Stimulated activated CD4-positive, alpha-beta T cell treated with anti-CD3 and anti-CD28 coated beads, Interleukin-15, amount 100 ng/mL, for 1 hour (primary cell): Measurements from ENCODE around the gene NDUFV1.
"Not testable (repeated sequence)": the region's sequence is repeated elsewhere in the genome, so short reads cannot be mapped to it uniquely, and the experiment has no call there.

Experiments
- DNase-seq, 2 donors: peaks; one replicate each; pipeline ENCODE4 v3.0.0-alpha.2; 2020; ENCODE audit warnings: low read depth in 1 of 2, low spot score in 1 of 2

NDUFV1 gene

DNA sequence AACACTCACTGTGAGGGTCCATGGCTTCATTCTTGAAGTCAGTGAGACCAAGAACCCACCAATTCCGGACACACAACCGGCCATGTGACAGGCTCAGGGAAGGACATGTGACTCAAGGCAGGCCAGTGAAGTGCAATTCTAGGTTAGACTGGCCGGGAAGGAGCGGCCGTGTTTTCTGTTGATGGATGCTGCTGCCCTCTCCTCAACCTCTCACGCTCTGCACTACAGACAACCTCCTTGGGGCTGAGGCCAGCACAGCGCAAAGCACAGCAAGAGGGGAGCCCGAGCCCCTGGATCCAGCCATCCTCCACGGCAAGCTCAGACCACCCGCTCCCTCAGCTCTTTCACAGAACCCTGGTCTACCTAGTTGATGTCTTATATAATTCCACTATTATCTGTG, 20.2 kb downstream of the NDUFV1 start:
- no peak for DNase-seq

DNA sequence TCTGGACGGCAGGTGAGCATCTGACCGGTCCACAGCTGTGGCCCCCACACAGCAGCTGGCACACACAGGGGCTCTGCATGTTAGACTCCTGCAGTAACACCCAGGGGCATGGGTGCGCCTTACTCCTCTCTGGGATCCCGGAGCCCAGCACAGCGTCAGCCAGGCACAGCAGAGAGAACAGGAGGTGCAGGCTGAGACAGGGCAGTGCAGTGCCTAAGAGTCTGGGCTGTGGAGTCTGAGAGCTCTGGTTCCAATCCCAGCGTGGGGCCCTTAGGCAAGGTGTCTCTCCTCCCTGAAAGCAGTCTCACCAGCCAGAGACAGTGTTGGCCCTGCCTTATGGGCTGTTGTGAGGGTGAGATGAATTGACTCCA, 20.7 kb downstream of the NDUFV1 start:
- DNase-seq = no peak

DNA sequence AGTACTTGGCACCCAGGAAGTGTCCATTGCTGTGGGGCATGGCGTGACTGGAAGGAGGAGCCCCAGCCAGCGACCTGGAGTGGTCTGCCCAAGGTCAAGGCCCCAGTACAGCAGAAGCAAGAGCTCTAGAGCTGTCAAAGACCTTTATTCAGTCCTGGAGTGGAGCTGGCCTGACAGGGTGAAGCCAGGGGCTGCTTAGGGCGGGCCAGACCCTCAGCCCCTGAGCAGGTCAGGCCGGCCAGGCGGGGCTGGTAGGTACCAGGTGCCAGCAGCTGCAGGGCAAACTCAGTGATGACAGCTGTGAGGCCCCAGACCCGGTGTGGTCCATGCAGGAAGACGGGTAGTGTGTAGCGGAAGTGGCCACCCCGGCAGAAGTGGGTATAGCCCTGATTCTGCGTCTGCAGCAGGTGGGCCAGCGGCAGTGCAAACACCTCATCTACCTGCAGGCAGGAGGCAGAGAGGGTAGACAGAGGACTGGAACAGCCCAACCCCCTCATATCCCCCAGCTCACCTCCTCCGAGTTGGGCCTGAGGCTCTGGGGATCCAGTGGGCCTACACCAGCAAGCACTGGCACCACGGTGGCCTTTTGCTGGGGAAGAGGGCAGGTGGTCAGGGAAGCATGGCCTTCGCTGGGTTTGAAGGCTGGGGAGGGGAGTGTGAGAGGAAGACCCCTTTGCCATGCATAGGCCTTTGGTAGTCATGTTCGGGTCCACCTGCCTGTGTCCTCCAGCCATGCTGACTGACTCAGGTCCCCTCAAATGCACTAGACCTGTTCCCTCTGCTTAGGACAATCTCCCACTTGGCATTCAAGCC, 21.3 kb downstream of the NDUFV1 start:
- no peak for DNase-seq

DNA sequence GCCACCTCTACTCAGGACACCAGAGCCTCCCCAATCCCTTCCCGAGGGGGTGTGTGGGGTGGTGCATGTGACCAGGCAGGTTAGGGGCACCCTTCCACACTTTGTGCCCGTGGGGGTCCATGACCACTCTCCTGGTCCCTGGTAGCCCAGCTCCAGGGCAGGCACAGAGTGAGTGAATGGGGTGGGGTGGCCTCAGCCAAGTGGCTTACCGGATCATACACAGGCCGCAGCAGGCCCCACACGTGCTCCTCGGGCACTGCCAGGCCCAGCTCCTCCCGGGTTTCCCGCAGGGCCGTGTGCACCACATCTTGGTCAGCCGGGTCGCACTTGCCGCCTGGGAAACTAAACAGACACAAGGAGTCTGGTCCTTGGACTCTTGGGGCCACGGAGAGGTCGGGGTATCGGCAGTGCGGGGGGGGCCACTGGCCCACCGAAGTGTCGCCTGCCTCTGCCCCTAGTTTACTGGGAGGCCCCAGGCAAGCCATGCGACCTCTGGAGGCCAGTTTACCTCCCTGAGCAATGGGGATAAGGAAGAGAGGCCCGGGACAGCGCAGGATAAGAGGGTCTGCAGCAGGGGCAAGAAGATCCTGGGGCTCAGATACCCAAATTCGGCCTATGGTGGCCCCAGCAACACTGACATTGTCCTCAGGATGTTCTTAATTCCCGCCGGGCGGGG, 22.1 kb downstream of the NDUFV1 start:
- DNase-seq = no peak

DNA sequence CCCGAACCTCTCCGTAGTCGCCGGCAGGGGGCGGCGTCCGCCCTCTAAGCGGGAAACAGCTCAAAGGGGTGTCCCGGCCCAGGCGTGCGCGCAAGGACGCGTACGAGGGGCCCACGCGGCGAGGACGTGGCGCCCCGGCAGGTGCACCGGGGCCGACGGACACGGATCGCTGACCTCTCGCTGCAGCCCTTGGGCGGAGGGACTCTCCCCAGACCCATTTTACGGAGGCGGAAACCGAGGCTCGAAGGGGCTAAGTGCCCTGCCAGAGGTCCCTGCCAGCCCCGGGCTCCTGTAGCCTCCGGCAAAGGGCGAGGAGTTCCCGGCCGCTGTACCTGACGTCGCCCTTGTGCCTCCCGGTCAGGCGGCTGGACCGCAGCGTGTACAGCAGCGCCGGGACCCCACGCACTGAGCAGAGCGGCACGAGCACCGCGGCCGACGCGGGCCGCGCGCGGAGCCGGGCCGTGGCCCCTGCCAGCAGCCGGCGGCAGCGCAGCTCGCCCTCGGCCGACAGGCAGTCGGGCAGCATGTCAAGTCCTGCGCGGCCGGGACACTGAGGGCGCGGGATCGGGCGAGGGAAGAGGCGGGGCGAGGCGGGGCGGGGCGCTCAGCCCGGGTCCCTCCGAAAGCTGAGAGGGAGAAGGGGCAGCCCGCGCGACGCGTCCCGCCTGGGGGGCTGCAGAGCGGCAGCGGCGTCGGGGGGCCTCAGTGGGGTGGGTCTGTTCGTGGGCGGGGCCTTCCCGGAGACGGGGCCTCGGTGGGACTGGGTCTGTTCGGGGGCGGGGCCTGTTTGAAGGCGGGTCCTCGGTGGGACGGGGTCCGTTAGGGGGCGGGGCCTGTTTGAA, 22.9 kb downstream of the NDUFV1 start, which contains the start of gene NUDT8:
NUDT8 (minus strand) TSS at position 552 of the 842 bp plus-strand sequence; CDS start at position 526, 26 bp downstream.
- DNase-seq = peak; percentile 76 to 96

DNA sequence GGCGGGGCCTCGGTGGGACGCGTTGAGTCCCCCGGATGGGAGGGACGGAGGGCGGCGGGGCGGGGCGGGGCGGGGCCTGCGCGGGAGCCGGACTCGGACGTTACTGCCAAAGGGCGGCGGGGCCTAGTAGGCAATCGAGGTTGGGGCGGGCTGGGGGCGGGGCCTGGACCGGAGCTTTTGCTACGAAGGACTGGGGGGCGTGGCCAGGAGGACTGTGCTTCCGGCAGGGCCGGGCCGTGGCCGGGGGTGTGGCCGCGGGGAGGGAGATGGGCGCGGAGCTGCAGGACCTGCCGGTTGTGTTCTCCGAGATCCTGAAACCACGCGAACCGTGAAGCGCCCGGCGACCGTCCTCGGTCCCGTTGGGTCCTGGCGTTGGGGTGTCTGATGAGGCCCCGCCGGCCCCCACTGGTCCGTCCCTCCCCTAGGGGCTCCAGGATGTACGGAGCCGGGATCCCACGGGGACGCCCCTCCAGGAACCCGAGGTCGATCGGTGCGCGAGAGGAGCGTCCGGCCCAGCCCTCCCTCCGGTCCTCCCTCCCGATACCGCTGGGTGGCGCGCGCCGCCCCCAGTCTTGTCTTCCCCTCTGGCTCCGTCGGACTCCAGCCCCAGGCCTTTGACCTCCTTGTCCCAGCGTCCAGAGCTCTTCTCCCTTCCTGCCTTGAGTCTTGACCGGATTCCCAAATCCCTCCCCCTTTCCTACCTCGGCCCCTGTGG, 23.6 kb downstream of the NDUFV1 start:
- peak in 1 of 2 donors; percentile 85 for DNase-seq

DNA sequence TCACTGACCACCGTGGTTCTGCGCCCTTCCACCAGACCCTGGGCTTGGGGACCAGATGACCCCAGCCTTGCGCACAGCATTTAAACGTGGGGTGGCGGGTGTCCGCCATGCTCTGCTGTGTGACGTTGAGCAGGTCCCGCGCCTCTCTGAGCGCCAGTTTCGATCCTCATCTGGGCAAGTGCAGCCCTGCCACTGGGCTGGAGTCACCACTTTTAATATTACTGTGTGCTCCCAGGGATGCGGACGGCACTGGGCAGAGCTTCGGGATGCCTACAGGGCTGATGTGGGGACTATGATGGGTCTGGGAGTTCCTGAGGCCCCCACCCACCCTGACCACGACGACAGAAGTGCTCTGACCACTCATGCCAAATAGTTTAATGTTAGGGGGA, 24.2 kb downstream of the NDUFV1 start:
- no peak for DNase-seq

DNA sequence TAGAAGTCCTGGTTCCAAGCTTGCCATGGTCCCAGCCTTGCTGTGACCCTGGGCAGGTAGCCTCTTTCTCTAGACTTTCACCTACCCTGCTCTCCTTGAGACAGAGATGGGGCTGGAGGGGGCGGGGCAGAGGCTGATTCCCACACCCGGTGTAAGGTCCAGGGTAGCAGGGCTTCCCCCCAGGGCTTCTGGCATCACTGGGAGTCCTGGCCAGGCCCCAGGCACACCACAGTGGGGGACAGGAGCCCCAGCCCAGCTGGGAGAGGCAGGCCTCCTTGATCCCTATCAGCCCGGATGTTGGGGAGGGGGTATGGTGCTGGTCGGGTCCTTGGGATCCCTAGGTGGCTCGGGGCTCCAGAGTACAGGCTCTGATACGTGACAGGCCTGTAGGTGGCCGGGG, 24.7 kb downstream of the NDUFV1 start:
- DNase-seq = no peak

DNA sequence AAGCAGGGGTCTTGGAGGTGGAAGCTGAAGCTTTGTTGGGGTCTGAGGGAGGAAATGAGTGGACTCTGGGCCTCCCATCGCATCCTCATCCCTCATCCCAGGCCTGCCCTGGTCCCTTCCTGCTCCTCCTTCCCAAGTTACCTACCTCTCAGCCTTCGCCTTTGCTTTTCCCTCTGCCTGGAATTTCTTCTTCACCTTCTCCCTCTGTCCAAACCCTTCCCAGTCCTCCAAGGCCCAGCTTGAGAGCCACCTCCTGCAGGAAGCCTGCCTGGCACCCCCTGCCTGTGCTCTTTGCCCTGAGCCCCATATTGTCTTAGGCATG, 25.1 kb downstream of the NDUFV1 start:
- DNase-seq = no peak

DNA sequence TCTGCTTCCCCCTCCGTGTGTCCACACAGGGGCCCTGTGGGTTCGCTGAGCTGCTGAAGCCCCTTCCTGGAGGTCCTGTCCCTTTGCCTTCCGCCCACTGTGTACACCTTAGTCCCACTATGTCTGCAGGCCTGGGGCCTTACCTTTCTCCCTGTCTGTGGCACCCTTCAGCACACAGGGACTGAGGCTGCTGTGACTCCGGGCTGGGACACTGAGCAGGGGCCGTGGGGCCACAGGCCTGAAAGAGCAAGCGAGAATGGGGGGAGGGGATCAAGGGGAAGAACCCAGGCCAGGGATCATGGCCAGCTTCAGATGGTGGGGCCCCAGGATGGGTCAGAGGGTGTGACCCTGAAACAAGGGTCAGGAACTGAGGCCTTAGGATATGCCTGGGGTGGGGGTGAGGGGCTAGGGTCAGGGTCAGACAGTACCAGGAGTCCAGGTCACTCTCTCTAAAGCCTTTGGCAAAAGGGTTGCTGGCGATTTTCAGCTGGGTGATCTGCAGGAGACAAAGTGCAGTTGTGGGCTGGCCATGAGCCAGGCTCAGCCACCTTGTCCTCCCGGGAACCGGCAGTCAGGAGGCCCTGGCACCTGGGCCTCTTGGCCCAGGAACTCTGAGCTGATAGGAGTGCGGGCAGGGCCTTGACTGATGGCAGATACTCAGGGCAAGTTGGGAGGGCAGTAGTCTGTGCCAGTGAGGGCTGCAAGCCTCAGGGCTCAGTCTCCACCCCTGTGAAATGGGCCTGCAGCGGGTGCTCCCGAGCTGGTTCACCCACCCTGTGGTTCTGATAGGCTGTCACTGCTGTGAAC, 25.6 kb downstream of the NDUFV1 start:
- no peak for DNase-seq

DNA sequence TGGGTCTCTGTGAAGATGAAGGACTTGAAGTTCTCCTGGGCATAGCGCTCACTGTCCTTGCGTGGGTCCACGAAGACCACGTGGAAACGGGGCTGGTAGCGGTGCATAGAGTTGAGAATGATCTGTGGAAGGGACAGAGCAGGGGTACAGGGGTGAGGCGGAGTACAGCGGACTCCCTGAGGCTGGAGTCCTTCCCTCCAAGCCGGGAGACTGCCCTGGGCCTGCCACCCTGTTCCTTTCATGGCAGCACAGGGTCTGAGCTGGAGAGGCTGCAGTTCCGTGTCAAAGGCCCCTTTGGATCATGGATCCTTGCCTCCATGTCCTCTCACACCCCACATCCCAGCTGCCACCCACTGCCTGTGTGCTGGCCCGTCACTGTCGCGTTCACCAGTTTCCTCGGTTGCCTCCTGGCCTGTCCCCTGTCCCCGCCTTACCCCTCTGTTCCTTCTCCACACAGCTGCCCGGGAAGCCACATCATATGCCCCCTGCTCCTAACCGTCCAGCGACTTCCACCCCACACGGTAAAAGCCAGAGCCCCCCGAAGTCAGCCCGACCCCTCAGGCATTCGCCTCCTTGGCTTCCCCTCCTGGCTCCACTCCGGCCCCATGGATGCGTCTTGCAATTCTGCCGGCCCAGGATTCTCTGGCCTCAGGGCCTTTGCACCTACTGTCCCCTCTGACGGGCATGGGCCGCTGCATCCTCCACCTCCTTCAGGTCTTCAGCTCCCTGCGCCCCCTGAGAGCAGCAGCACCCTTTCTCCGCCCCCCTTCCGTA, 26.4 kb downstream of the NDUFV1 start:
- no peak for DNase-seq

DNA sequence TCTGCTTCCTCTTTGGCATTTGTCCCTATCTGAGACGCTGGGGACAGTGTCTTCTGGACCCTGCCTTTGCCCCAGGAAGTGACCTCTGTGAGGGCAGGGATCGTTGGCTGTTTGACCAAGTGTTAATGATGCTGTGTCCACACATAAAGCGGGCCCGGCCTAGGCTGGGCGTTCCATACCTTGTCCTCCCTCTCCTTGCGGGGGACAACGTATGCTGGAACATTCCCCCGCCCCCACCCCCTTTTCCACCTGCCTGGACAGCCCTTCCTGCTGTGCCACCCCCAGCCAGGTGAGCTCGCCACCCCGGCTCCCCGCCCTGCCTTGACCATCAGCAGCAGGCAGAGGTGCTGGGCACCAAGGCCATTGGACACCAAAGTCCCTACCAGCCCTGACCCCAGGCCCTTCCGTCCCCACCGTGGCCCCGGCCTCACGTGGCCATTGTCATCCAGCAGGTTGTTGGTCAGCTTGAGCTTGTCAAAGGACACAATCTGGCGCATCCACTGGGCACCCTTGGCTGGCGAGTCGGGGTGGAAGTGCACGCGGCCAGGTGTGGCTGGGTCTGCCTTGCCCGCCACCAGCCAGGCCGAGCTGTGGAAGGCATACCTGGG, 27.1 kb downstream of the NDUFV1 start:
- DNase-seq = no peak

DNA sequence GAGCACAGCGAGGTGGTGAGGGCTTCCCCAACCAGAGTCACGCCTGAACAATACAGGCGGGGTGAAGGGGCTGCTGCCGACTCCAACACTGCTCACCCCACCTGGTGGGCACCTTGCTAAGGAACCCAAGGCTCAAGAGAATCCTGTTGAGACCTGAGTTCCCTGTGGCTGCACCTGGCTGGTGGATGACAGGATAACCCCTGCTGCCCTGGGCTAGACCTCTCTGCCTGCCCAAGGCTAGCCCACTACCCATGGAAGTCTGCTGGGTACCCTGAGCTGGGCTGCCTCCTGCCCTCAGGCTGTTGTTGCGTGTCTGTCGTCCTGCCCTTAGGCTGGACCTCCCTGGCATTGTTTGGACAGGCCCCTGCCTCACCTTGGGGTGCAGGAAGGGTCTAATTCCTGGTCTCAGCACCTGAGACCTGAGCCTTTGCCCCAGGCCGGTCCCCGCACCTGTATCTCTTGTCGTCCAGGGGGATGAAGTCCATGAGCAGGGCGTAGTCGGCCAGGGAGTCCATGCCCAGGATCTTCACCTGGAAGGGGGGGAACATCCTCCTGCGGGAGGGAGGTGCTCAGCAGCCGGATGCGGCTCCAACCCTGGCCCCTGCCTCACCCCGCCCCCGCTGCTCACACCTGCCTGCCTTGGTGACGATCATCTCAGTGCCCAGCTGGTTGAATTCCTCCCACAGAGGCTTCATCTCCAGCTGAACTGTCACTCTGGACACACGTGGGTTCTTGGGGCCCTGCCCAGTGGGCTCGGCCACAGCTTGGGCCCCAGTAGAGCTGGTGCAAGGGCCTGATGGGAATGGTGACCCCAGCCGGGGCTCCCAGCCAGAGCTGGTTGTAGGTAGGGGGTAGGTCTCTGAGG, 27.9 kb downstream of the NDUFV1 start:
- no peak for DNase-seq

DNA sequence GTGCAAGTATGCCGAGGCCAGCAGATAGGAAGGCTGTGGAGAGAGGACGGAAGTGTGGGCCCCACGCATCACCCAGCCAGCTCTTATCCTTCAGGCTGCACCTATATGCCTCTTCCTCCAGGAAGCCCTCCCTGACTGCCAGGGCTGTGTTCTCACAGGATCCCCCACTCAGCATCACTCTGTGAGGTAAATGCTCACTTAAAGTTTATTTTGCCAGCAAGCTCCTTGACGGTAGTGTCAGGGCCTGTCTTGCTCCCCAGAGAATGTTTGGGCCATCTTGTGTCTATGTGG, 28.4 kb downstream of the NDUFV1 start:
- DNase-seq = no peak

DNA sequence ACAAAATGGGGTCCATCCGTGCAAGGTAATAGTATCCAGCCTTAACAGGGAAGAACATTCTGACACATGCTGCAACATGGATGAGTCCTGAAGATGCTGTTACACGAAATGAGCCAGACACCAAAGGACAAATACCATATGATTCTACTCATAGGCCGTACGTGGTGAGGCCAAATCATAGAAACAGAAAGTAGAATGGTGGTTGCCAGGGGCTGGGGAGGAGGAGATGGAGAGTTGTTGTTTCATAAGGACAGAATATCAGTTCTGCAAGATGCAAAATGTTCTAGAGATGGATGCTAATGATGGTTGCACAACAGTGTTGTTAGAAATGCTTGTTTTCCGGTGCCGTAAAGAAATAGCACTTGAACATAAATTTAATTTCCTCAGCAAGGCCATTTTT, 30.2 kb downstream of the NDUFV1 start:
- DNase-seq = no peak

DNA sequence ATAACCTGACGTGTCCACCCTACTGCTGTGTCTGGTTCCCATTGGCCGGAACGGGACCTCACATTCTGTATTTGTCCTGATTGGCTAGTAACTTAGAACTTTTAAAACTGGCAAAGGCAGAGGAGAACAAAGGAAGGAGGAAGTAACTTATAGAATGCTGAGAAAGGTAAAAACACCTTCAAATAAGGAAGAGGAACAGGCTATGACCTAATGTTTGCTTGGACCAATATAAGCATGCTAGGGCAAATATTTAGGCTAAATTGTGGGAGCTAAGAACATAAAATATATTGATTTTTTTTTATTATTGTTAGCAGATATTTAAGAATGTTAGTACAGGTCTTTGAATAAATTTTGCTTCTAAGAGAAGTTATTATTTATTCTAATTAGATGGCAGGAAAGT, 30.7 kb downstream of the NDUFV1 start:
- DNase-seq = not testable (repeated sequence)

DNA sequence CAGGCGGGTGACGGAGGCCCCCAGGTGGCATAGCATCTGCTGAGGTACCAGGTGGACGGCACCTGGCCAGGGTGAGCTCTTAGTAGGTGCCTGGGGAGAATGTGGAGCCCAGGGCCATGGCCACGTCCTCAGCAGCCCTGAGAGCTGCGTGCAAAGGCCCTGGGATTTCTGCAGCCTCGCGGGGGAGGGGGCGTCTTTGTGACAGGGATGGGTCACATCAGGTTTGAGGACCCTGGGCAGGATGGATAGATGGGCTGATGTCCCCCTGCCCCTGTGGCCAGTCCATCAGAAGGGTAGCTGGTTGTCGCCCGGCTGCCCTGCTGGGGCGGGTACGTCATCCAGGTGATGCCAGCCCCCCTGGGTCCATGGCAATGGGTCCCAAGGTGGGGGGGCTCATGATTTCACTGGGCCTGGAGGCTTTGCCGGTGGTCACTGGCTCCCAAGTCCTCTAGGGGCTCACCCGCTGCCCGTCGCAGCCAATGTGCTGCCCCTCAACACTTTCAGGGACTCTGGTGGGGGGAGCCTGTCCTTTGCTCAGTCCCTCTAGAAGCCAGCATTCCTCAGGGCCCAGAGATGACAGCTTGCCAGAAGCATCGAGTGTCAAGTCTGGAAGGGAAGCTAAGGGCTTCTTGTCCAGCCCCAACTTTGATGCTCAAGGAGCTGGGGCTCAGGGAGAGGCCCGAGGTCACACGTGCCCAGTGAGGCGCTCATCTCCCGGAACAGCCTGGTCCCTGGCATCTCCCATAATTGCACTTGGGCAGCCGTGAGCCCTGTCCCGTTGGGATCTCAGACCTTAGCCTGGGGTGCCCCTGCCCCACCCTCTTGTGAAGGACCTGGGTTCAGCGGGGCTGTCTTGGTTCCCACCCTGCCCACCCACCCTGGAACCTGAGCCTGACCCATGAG, 32.0 kb downstream of the NDUFV1 start:
- no peak for DNase-seq

DNA sequence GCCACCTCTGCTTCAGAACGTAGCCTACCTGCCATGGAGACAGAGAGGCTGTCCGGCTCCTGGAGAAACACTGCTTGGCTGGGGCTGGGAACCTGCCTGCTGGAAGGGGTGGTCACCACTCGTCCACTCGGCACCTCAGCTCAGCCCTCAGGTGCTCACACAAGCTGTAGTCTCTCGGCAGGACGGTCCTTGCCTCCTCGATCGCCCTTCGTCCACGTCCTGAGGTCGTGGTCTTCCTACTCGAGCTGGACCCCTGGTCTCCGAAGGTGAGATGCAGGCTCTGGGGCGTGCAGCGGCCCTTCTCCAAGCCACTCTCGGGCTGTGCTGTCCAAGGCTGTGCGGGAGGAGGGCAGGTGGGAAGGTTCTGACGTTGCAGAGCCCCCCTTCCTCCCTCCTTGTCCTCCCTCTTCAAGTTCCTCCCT, 32.7 kb downstream of the NDUFV1 start, which contains the start of gene TBX10:
TBX10 (minus strand) TSS at position 326 of the 422 bp plus-strand sequence; CDS start at position 35, 291 bp downstream.
- no peak for DNase-seq
